Activated T-helper 1 cell treated with Interleukin-2 at 50 U/mL for 16 hours (primary cell): ENCODE results near the gene PMIS2.

Experiments used
- DNase-seq: peaks from one replicate; pipeline ENCODE4 v3.0.0-alpha.2; 2020; ENCODE audit warnings: low read depth

The PMIS2 gene

DNA sequence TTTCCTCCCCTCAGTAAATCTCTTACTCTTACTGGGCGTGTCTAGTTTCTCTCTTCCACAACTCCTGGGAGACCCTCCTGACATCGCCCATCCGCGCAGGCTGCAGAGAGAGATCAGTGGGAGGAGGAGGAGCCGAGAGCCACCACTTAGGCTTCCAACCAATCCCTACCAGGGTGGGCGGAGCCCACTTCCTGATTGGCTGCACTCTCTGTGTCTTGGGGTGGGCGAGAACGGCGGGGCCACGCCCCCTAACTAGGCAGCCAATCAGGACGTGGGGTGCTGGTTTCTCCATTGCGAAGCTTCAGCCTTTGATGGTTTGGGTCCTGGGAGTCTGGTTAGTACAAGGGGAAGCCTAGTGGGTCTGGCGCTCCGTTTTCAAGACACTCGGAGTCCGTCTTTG lies at the start of gene PMIS2:
TSS of gene PMIS2 (plus strand) at position 326 of the 400 bp plus-strand sequence. CDS start 87 bp downstream, outside the sequence.
- no peak for DNase-seq

DNA sequence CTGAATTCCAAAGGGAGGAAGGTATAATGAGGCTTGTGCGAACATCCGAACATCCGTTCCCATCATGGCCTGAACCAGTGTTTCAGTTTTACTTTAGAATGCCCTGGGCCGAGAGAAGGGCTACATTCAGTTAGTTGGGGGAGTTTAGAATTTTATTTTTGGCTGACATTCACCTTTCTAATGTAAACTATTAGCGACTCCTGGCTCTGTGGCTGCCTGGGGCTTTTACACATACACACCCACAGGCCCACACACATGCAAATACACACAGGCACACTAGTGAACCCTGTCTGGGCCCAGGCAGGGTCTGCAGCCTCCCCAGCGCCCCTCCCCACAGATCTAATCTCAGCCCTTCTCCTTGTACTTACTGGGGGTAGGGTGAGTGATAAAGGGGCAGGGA lies 46.7 kb upstream of the PMIS2 start:
- no peak for DNase-seq

DNA sequence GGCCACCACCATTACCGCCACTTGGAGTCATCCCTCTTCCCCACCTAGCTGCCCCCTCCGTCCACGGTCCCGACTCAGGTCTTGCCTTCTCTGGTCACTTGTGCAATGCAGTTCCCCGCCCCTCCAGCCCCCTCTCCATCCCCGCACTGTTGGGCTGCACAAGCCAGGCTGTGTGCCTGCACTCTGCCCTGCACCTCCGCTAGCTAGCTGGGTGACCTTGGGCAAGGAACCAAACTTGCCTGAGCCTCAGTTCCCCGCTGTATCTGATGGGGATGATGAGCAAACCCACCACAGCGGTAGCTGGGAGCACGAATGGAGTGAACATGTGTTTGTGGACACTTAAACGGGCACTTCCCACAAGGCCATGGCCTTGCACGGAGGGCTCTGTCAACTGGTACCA lies 46.1 kb upstream of the PMIS2 start:
- no peak for DNase-seq

DNA sequence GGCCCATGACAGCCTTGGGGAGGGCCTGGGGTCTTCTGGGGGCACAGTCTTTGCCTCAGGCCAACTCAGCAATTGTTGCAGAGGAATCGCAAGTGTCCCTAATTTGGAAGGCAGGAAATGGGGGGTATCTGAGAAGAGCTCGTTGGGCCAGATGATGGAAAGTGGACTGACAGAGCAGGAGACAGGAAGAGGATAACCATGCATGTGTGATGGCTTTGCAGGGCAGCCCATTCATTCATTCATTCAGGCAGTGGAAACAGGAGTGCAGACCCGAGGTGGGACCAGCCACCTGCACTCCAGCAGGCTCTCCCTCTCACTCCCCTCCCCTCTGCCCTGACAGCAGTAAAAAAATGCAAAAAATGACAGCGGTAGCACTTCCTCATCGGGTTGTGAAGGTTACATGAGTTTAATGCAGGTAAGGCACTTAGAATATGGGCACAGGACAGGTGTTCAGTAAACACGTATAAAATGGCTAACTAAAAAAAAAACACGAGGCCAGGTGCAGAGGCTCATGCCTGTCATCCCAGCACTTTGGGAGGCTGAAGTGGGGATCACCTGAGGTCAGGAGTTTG lies 45.5 kb upstream of the PMIS2 start:
- no peak for DNase-seq

DNA sequence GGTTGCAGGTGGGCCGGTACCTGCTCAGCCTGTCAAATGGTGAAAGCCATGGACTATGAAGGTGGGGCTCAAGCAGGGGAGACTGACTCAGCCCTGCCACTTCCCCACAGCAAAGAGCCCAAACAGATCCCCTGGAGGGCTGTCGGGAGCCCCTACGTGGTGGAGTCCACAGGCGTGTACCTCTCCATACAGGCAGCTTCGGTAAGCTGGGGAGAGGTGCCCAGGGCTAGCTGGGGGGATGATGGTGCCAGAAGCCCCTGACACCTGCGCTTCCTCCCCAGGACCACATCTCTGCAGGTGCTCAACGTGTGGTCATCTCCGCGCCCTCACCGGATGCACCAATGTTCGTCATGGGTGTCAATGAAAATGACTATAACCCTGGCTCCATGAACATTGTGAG lies 43.8 kb upstream of the PMIS2 start:
- DNase-seq = no peak

DNA sequence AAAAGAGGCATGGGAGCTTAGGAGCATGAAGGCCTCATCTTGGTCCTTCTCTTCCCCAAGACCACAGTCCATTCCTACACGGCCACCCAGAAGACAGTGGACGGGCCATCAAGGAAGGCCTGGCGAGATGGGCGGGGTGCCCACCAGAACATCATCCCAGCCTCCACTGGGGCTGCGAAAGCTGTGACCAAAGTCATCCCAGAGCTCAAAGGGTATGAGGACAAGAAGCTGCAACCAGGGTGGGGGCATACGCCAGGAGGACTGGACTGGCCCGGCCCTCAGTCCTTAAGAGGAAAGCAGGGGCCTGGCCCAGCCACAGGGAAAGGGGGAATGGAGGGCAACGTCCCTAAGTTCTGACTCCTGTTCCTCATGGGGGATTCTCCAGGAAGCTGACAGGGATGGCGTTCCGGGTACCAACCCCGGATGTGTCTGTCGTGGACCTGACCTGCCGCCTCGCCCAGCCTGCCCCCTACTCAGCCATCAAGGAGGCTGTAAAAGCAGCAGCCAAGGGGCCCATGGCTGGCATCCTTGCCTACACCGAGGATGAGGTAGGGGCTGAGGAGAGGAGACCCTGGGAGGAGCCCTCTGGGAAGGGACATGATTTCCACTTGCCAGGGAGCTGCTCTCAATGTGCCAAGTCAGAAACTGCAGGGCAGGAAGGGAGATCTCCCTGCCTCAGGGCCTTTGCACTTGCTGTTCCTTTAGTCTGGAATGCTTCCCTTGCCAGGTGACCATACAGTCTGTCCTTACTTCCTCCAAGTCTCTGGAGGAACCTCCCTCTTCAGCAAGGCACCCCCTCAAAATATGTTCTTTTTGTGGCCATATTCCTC lies 42.5 kb upstream of the PMIS2 start:
- no peak for DNase-seq

DNA sequence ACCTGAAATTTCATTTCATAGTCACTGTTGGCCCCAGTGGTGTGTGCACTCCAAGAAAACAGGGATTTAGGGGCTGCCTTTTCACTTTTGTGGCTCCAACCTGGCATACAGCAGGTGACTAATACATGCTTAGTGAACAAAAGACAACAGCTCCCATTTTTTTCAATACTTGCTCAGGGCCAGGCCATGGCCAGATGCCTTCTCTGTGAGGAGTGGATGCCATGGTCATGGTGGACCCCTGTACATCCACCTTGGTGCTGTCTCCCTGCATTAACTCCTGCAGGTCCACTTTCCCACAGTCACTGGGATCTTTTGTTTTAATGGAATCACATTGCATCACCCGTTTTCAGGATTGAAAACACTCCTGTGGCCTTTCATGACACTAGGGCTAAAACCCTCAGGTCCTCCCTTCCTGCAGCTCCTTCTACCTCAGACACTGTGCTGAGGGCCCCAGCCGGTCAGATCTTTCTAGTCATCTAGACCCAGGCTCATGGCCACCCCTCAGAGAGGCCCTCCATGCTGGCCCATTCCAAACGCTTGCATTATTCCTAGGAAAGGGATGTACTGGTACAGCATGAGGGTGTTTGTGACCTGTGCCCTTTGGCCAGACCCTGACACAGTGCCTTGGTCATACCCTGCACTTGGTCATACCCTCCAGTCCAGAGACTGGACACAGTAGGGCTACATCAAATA lies 41.7 kb upstream of the PMIS2 start:
- no peak for DNase-seq

DNA sequence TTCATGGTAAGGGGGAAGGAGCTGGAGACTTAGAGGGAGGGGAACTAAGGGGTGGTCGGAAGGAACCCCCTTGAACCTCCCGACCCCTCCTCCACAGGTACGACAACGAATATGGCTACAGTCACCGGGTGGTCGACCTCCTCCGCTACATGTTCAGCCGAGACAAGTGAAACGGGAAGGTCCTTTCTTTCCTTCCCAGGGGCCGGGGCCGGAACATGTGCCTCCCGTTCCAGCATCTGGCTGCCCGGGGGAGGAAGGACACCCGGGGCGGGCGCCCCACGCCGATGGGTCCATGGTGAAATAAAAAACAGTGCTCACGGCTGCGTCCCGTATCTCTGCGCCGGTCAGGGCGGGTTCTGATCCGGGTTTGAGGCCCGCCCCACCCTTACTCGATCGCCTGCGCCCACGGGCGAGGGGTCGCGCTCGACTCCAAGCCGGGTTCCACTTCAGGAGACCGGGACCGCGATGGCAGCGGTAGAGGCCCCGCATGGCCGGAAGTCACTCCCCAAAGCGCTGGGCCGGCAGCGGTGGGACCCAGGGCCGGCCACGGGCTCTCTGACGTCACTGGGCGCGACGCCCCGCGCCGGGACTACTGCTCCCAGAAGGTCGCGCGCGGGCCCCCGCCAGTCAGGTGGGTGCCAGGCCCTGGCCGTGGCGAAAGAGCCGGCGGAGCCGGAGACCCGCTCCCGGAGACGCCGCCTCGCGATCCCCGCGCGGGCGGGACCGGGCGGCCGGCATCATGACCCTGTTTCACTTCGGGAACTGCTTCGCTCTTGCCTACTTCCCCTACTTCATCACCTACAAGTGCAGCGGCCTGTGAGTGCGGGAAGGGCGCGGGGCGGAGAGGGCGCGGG lies 40.7 kb upstream of the PMIS2 start, which contains the start of gene TMEM147:
TSS of gene TMEM147 (plus strand) at position 626 of the 854 bp plus-strand sequence. CDS start at position 740, 114 bp downstream.
- peak; percentile 66 for DNase-seq

DNA sequence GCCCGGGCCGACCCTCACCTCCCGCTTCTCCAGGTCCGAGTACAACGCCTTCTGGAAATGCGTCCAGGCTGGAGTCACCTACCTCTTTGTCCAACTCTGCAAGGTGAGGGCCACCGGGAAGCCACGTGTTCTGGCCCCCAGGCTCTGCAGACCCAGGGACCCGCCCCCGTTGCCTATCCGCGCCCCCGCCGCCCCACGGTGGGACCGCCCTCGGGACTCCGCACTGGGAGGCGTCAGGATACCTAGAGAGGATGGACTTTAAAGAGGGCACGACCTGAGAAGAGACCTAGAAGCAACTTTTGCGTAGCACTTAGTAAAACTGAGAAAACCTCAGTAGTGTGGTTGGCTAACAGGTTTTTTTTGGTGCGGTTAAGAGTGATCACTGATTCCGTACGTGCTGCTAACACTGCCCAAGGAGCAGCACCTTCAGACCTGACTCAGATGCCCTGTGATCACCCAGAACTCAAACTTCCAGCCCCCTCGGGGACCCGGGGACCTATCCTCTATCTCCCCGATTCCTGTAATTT lies 40.1 kb upstream of the PMIS2 start:
- peak; percentile 17 for DNase-seq

DNA sequence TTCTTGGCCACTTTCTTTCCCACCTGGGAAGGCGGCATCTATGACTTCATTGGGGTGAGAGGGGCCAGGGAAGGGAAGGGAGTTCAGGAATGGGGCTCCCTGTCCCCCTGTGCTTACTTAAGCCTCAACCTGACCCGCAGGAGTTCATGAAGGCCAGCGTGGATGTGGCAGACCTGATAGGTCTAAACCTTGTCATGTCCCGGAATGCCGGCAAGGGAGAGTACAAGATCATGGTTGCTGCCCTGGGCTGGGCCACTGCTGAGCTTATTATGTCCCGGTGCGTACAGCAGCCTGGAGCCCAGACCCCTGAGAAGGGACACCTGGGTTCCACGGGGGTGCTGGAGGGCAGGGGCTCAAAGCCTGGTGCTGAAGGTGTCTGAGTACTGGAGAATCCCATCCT lies 39.4 kb upstream of the PMIS2 start:
- no peak for DNase-seq

DNA sequence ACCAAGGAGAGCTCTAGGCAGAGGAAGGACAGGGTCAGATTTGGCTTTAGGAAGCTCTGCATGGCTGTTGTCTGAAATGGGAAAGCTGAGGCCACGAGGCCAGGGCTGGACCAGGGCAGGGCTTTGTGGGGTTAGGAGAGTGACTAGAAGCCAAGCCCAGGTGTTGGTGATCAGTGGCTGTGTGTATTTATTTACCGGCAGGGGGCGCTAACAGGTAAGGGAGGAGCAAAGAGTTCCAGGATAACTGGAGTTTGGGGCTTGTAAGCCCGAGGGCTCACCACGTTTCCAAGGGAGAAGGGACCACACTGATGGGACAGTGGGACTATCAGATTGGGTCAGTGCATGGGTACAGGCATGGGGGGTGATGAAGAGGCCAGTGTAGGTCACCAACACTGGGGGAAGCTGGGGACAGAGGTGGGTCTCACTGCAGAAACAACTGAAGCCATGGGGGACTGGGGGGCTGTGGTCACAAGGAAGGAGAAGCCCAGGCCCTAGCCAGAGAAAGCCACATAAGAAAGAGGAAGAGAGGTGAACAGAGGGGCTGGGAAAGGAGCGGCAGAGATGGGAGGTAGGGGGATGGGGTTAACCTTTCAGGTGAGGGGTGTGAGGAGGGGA lies 36.7 kb upstream of the PMIS2 start:
- DNase-seq = peak; percentile 31

DNA sequence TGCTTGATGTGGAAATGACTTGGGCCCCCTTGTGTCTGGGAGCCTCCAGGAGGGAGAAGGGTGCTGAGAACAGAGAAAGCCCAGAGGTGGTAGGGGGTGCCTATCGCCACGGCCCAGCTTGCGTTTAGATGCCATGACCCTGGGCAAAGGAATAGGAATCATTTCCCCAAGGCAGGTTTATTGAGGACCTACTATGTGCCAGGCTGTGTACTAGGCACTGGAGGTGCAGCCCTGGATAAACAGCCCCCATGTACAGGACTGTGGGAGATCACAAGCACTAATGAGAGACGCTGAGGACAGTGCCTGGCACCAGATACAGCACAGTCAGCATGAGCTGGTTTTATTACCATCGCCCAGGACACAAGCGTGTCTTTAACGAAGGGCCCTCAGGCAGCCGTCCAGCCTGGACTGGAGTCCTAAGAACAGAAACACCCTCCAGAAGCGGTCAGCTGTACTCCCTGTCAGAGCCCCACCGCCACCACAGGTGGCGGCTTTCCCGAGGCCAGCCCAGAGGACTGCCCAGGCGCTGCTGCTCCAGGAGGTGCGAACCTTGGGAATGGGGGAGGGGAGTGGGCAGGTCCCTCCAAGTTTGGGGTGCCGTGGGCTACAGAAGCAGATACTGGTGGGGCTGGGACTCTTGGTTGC lies 36.0 kb upstream of the PMIS2 start:
- DNase-seq = no peak

DNA sequence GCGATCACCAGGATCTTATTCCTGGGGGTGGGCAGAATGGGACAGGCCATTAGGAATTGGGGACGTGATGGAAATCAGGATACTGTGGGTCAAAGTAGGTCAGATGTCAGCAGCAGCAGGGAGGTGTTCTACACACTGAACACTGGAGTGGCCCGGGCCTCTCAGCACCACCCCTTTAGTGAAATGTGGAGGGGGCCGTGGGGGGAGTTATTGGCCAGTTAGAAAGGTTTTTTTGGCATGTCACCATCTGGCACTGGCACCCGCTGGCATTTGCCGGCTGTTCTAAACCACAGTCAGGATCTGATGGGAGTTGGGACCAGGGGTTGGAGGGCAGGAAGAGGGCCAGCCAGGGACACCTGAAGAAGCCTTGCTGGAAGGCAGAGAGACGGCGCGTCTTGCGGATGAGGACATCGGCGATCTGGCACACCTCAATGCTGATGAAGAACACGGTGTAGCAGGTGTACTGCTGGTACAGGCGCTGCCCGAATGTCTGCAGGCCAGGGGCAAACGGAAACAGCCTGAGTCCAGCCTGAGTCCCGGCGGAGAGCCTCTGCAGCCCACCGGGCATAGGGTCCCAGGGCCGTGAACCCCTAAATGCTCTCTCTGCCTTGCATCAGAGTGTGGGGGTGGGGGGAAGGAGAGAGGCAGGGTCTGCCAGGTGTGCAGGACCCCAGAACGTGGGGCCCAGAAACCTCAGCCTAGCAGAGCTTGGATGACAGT lies 34.7 kb upstream of the PMIS2 start:
- DNase-seq = no peak

DNA sequence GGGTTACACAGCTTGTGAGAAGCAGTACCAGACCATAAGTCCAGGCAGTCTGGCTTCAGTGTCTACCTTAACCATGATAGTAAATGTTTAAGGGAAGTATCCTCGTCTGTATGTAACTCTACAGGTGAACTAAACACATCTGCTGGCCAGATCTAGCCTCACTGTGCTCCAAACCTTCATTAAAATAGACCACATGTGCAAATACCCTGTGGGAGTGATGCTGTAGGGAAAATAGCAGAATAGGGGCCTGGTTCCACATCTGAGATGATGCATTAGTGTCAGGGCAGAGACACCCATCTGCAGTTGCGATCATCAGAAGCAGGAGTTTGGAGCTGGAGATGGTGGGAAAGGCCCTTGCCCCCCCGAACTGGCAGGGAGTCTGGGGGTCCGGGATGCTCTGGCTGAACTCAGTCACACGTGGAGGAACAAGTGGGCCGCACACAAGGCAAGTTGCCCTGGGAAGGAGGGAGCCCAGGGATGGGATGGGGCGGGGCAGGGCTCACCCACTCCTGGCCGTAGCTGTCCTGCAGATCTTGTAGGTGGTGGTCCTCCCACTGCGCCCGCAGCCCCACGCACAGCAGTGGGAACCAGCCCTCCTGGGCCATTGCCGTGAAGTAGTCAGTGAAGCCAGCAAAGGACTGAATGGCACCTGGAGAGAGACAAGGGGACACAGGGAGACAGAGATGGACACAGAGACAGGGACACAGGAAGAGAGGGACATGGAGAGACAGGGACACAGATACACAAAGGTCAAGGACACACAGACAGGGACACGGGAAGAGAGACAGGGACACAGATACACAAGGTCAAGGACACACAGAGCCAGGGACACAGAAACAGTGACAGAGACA lies 33.2 kb upstream of the PMIS2 start:
- no peak for DNase-seq

DNA sequence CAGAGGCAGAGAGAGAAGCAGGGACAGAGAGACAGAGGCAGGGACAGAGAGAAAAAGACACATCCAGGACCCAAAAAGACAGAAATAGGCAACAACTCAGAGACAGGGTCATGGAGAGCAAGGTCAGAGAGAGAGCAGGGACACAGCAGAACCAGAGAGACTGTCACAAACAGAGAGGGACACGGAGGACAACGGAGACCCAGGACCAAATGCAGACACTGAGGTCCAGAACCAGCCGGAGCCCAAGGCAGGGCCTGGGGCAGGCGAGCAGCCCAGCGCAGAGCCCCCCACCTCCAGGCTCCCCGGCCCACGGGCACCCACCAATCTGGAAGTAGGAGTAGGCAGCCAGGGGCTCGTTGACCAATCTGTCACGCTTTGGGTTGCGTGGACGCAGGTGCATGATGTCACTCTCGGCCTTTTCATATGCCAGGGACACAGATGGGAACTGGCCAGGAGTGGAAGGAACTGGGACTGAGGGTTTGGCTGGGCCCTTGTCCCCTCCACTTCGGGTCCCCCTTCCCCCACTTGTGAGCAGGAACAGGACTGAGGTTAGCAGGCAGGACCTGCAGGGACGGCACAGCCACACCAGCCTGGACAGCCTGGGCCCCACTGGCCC lies 32.5 kb upstream of the PMIS2 start:
- DNase-seq = no peak

DNA sequence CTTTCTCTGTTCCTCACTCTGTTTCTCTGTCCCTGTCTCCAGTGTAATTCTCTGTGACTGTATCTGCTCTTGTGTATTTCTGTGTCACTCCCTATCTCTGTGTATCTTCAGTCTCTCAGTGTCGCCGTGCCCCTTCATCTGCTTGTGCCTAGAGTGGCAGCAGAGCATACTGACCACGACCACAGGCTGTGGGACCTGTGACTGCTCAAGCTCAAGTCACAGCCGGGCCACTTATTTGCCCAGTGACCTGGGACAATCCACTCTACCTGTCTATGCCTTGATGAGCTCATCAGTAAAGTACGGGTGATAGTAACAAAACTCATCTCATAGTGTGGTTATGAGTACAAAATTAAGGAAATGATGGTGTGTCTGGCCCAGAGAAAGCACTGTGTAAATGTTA lies 31.9 kb upstream of the PMIS2 start:
- no peak for DNase-seq

DNA sequence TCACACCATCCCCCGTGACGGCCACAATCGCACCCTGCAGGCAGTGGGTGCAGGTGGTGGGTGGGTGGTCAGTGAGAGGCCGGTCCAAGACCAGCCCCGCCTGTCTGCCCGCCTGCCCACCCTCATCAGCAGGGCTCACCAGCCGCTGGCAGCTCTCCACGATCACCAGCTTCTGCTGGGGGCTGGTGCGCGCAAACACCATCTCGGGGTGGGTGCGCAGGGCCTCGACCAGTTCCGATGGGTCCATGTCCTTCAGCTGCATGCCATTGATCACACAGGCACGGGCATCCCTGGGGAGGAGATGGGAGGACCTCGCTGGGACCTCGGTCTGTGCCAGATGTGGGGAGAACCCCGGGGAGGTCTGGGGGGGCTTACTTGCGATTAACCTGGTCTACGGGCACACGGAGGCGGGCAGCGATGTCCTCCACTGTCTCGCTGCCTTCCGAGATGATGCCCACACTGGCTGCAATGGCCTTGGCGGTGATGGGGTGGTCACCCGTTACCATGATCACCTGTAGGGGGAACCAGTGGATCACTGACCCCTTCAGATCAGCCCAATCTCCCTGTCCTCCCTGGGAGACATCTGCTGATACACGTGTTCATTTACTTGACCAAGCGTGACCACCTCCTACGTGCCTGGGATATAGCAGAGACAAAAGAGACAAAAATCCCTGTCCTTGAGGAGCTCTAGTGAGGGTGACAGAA lies 30.5 kb upstream of the PMIS2 start:
- no peak for DNase-seq

DNA sequence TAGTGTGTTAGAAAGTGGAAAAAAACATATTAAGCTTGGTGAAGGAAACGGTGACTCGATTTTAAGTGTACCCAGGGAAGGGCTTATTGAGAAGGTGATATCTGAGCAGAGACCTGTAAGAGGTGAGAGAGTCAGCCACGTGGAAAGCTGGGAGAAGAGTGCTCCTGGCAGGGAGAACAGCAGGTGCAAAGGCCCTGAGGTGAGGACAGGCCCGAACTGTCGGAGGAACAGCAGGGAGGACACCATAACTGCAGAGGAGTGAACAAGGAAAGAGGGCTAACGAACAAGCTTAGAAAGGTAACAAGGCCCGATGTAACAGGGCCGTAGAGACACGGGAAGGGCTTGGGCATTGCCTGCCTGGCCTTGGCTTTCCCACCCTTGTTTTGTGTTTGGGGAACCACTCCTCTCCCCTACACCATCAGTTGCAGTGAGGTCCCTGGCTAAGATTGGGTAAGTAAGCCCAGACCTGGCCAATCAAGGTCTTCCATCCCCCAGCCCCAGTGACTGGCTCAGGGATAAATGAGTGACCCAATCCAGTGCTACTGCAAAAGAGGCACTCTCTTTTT lies 29.9 kb upstream of the PMIS2 start:
- DNase-seq = no peak
